Hepatocyte (in vitro differentiated cells): ENCODE data around the gene RAPGEF4.
A peak's percentile ranks its signal among the peaks of the same experiment; 100 is the strongest.

ENCODE experiments used
- EZH2 ChIP-seq: fragments of 200-600 bp; sonication (generic); IDR thresholded peaks from 2 replicates; pipeline ENCODE4 v1.6.1; 2016; ENCODE audit warnings: antibody characterized with exemption, mild to moderate bottlenecking, borderline replicate concordance
- EZH2phosphoT487 ChIP-seq: fragments of 200-600 bp; sonication (generic); IDR thresholded peaks from one replicate; pipeline ENCODE4 v1.6.1; 2018; ENCODE audit warnings: antibody characterized with exemption, mild to moderate bottlenecking, low read depth, moderate library complexity; ENCODE audit not compliant: unreplicated experiment, severe bottlenecking
- TF ChIP-seq, protein P1 (sequence below): fragments of 200-600 bp; sonication (generic); IDR thresholded peaks from 2 replicates; pipeline ENCODE4 v1.5.1; 2016; ENCODE audit warnings: antibody characterized with exemption, mild to moderate bottlenecking; ENCODE audit not compliant: poor library complexity

DNA sequence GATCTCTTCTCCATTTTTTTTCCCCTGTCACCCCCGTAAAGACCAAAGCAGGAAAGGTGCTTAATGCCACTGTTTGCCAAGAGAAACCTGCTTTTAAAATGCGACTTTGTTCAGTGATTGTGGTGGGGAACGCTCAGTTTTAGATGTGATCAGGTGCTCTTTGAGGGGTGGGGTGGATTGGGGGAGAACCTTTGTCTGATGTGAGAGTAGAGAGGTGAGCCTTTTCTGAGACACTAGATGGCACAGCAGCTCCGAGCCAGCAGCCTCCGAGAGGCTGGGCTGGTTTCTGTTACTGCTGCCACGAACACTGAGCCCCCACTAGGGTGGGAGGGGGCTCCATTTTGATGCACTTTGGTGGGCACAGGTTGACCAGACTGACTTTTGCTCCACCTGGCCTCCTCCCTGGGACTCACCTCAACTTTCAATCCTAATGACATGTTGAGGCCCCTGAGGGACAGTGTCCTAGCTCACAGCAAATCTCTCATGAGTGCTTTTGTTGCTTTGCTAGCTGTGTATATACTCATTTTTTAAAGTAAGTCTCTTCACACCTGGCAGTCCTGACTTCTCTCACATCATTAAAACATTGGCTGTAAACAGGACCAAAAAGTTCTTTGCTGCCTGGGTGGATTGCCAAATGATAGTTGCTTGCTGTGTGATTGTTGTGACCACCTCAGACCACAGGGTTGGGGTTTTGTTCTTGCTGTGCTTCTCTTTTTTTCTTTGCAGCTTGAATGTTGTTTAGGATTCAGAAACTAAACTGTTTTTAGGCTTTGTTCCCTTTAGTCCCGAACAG is 241.8 kb downstream of the RAPGEF4 start:
- no peak for TF ChIP-seq EZH2
- TF ChIP-seq, protein P1, sequence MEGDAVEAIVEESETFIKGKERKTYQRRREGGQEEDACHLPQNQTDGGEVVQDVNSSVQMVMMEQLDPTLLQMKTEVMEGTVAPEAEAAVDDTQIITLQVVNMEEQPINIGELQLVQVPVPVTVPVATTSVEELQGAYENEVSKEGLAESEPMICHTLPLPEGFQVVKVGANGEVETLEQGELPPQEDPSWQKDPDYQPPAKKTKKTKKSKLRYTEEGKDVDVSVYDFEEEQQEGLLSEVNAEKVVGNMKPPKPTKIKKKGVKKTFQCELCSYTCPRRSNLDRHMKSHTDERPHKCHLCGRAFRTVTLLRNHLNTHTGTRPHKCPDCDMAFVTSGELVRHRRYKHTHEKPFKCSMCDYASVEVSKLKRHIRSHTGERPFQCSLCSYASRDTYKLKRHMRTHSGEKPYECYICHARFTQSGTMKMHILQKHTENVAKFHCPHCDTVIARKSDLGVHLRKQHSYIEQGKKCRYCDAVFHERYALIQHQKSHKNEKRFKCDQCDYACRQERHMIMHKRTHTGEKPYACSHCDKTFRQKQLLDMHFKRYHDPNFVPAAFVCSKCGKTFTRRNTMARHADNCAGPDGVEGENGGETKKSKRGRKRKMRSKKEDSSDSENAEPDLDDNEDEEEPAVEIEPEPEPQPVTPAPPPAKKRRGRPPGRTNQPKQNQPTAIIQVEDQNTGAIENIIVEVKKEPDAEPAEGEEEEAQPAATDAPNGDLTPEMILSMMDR, result peak; percentile 24
- no peak for TF ChIP-seq EZH2phosphoT487
